BLaER1 treated with 17β-estradiol and CSF1 and Interleukin-3, amounts not matched to agents 10 nM and 100 nM (cell line): ENCODE results near the gene CMSS1.
"Not testable (repeated sequence)": the region's sequence is repeated elsewhere in the genome, so short reads cannot be mapped to it uniquely, and the experiment has no call there.

Experiments used
- H3K27ac ChIP-seq, 11 experiments: shearing (Covaris generic); formaldehyde crosslinking; 2 replicates each; pipeline ENCODE4 v1.8.1; 2022
- H3K27me3 ChIP-seq, 11 experiments: shearing (Covaris generic); formaldehyde crosslinking; 2 replicates each; pipeline ENCODE4 v1.8.1; 2022
- H3K36me3 ChIP-seq, 11 experiments: shearing (Covaris generic); formaldehyde crosslinking; 2 replicates each; pipeline ENCODE4 v1.8.1; 2022
- H3K4me1 ChIP-seq, 10 experiments: shearing (Covaris generic); formaldehyde crosslinking; 2 replicates each; pipeline ENCODE4 v1.8.1; 2022
- H3K4me2 ChIP-seq, 11 experiments: shearing (Covaris generic); formaldehyde crosslinking; 2 replicates each; pipeline ENCODE4 v1.8.1; 2022
- H3K4me3 ChIP-seq, 10 experiments: shearing (Covaris generic); formaldehyde crosslinking; 2 replicates each; pipeline ENCODE4 v1.8.1; 2022
- H3K9ac ChIP-seq, 11 experiments: shearing (Covaris generic); formaldehyde crosslinking; 2 replicates each; pipeline ENCODE4 v1.8.1; 2022
- H3K9me3 ChIP-seq, 11 experiments: shearing (Covaris generic); formaldehyde crosslinking; replicated peaks in 1 of 11; 2 replicates each; pipeline ENCODE4 v1.8.1; 2022
- H4K20me1 ChIP-seq, 11 experiments: shearing (Covaris generic); formaldehyde crosslinking; 2 replicates each; pipeline ENCODE4 v1.8.1; 2022
- Cebpa-rat ChIP-seq, 11 experiments: shearing (Covaris generic); IDR thresholded peaks; 2 replicates each; pipeline ENCODE4 v1.8.1; 2022

The CMSS1 gene

DNA sequence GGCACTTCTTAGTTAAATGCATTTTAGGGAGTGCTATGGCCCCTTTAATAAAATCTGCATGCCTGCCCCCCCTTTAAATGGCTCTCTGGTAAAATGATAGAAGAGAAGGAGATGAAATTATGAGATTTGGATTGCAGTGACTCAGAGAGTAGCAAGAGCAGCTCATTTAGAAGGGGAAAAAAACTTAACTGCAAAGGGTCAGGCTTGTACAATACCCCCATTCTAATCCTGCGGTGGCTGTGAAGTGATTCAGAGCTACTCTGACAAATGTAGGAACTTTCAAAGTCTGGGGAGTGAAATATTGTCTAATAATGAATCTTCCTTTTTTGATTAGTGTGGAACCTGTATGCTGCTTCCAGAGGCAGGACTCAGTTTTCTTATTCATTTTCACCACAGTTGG, 399.1 kb downstream of the CMSS1 start:
- Histone ChIP-seq H3K4me1 (peaks cover 0 to 7% (median under 1%) of the 10 kb centered on the region in 10 experiments; a peak in 6 of 20 replicates), H3K36me3 (no peaks in the 10 kb centered on the region), H4K20me1 (no peaks in the 10 kb centered on the region), H3K4me3 (no peak overlapping the region), H3K27ac (no peak overlapping the region), H3K27me3 (no peaks in the 10 kb centered on the region), H3K9me3 (peaks cover 17 to 26% (median 23%) of the 10 kb centered on the region in 11 experiments; a peak in 20 of 22 replicates), H3K4me2 (no peak overlapping the region), H3K9ac (no peak overlapping the region)
- TF ChIP-seq Cebpa-rat (IDR thresholded peaks at IDR 0.05) = no peak

DNA sequence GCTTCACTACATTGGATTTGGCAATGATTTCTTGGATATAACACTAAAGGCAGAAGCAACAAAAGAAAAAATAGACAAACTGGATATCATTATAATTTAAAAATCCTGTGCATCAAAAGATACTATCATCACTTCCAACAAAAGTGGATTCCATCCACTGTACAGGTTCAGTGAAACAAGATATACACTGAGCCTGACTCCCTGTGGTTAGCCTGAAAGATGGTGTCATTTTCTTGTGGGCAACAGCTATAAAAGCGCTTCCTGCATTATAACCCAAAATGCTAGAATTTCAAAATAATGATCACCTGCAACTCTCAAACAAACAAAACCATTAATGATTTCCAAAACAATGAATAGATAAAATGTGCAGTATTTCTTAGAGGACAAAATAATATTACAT, 403.5 kb downstream of the CMSS1 start:
- TF ChIP-seq Cebpa-rat (IDR thresholded peaks at IDR 0.05) = no peak
- Histone ChIP-seq H3K9me3 (peaks cover 22 to 40% (median 28%) of the 10 kb centered on the region in 11 experiments), H3K36me3 (no peaks in the 10 kb centered on the region), H4K20me1 (no peaks in the 10 kb centered on the region), H3K27ac (no peak overlapping the region), H3K27me3 (no peaks in the 10 kb centered on the region), H3K4me3 (no peak overlapping the region), H3K4me1 (no peaks in the 10 kb centered on the region), H3K9ac (no peak overlapping the region), H3K4me2 (no peak overlapping the region)

DNA sequence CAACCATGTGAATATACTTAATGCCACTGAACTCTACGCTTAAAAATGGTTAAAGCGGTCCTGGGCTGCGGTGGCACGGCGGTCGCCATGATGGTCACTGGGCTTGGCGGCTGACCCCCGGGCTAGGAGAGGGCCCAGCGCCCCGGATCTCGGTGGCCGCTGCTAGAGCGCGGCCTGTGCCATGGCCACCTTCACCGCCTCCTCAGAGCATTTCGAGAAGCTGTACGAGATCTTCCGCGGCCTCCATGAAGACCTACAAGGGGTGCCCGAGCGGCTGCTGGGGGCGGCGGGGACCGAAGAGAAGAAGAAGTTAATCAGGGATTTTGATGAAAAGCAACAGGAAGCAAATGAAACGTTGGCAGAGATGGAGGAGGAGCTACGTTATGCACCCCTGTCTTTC, 407.5 kb downstream of the CMSS1 start:
- peaks cover 11 to 36% (median 25%) of the 10 kb centered on the region in 11 experiments for H3K9me3 ChIP-seq
- no peaks in the 10 kb centered on the region for H3K4me1 ChIP-seq
- no peak for TF ChIP-seq Cebpa-rat (IDR thresholded peaks at IDR 0.05)
- no peaks in the 10 kb centered on the region for H3K27me3 ChIP-seq
- H3K36me3 ChIP-seq = no peaks in the 10 kb centered on the region
- no peak overlapping the region for H3K9ac ChIP-seq
- H3K4me3 ChIP-seq = no peak overlapping the region
- H3K4me2 ChIP-seq = no peak overlapping the region
- no peak overlapping the region for H3K27ac ChIP-seq
- H4K20me1 ChIP-seq = no peaks in the 10 kb centered on the region

DNA sequence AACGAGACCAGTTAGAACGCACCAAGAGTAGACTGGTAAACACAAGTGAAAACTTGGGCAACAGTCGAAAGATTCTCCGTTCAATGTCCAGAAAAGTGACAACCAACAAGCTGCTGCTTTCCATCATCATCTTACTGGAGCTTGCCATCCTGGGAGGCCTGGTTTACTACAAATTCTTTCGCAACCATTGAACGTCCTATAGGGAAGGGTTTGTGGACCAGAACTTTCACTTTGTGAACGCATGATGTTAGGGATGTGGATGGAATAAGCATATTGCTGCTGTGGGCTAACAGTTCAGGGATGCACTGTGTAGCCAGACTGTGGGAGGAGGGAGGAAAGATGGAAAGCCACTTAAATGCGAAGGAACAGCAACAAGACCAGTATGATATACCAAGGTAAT, 408.2 kb downstream of the CMSS1 start:
- Histone ChIP-seq H4K20me1 (no peaks in the 10 kb centered on the region), H3K27me3 (no peaks in the 10 kb centered on the region), H3K4me2 (no peak overlapping the region)

DNA sequence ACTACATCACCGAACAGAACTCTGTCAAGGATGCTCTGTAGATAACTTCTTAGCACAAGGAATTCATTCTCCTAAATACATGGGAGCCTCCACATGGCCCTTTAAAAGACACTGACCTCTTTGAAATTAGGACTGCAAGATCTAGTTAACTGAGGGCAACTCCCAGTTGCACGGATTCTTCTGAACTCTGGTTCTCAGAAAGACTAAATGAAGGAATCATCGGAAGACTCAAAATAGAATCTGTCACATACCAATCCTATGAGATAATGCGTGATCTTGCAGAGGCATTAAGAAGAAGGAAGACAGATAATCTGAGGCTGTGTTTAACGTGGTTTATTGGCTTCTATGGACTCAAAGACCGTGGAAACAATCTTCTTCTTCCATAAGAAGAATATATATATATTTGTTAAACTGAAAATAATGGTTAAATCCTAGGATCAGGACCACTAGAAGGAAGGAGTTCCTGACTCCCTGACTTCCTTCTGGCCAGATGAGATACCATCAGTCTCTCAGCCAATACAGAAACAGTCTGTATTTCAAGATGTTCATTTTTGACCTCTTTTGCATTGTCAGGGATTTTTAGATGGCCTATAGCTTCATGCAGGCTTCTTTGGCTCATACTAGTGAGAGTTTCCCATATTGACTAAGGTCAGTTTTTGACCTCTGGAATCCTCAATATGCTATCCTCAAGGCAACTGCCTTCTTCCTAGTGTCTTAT, 409.2 kb downstream of the CMSS1 start:
- no peak overlapping the region for H3K9ac ChIP-seq

More for the DNA sequence above, 408.2 kb downstream of the CMSS1 start:
- Histone ChIP-seq H3K9me3 (peaks cover 5 to 33% (median 22%) of the 10 kb centered on the region in 11 experiments; a peak in 21 of 22 replicates), H3K36me3 (no peaks in the 10 kb centered on the region), H3K4me1 (no peaks in the 10 kb centered on the region), H3K27ac (no peak overlapping the region), H3K9ac (no peak overlapping the region), H3K4me3 (no peak overlapping the region)
- no peak for TF ChIP-seq Cebpa-rat (IDR thresholded peaks at IDR 0.05)

DNA sequence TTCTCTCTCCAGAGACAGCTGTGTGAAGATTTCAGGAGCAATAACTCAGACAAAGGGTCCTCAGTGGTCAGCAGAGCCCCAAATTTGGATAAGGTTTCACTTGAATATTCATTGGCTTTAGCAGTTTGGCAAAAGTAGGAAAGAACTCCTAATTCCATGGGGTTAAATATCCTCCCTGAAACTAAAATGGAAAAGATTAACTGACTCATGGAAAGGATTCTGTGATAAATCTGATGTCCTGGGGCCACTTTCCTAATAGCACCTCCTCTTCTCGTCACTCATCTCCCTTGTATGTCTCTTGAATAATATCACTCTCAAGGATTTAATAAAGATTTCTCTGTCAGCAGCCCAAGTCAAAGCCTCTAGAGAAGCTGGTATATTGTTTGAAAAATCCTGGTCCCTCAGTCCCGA, 409.9 kb downstream of the CMSS1 start:
- Histone ChIP-seq H4K20me1 (no peaks in the 10 kb centered on the region), H3K9me3 (peaks cover 0 to 29% (median 19%) of the 10 kb centered on the region in 11 experiments; a peak in 17 of 22 replicates), H3K9ac (no peak overlapping the region), H3K27me3 (no peaks in the 10 kb centered on the region), H3K27ac (no peak overlapping the region), H3K4me3 (no peak overlapping the region), H3K36me3 (no peaks in the 10 kb centered on the region), H3K4me1 (no peaks in the 10 kb centered on the region), H3K4me2 (no peak overlapping the region)
- TF ChIP-seq Cebpa-rat (IDR thresholded peaks at IDR 0.05) = no peak

More for the DNA sequence above, 409.2 kb downstream of the CMSS1 start:
- peaks cover 0 to 29% (median 19%) of the 10 kb centered on the region in 11 experiments; a peak in 17 of 22 replicates for H3K9me3 ChIP-seq
- no peak overlapping the region for H3K4me2 ChIP-seq
- no peaks in the 10 kb centered on the region for H3K36me3 ChIP-seq
- no peaks in the 10 kb centered on the region for H4K20me1 ChIP-seq
- no peaks in the 10 kb centered on the region for H3K27me3 ChIP-seq
- TF ChIP-seq Cebpa-rat (IDR thresholded peaks at IDR 0.05) = no peak
- H3K27ac ChIP-seq = no peak overlapping the region
- no peaks in the 10 kb centered on the region for H3K4me1 ChIP-seq
- H3K4me3 ChIP-seq = no peak overlapping the region

DNA sequence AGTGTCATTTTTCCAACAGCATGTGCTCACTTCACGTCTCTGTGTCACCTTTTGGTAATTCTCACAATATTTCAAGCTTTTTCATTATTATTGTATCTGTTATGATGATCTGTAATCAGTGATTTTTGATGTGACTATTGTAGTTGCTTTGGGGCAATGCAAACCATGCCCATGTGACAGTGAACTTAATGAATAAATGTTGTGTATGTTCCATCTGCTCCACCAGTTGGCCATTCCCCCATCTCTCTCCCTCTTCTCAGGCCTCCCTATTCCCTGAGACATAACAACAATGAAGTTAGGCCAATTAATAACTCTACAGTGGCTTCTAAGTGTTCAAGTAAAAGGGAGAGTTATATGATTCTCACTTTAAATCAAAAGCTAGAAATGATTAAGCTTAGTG, 410.6 kb downstream of the CMSS1 start:
- Histone ChIP-seq H3K9me3 (peaks cover 0 to 29% (median 19%) of the 10 kb centered on the region in 11 experiments; a peak in 17 of 22 replicates), H4K20me1 (no peaks in the 10 kb centered on the region), H3K4me2 (no peak overlapping the region), H3K4me1 (no peaks in the 10 kb centered on the region), H3K36me3 (no peaks in the 10 kb centered on the region), H3K27ac (no peak overlapping the region), H3K9ac (no peak overlapping the region), H3K4me3 (no peak overlapping the region), H3K27me3 (no peaks in the 10 kb centered on the region)
- no peak for TF ChIP-seq Cebpa-rat (IDR thresholded peaks at IDR 0.05)

DNA sequence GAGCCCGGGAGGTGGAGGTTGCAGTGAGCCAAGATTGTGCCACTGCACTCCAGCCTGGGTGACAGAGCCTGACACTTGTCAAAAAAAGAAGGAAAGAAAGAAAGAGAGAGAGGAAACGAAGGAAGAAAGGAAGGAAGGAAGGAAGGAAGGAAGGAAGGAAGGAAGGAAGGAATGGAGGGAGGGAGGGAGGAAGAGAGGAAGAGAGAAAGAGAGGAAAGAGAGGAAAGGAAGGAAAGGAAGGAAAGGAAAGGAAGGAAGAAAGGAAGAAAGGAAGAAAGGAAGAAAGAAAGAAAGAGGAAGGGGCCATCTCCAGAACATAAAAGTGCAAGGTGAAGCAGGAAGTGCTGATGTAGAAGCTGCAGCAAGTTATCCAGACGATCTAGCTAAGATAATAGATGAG, 411.5 kb downstream of the CMSS1 start:
- H3K36me3 ChIP-seq, H3K4me3 ChIP-seq, H4K20me1 ChIP-seq, H3K27ac ChIP-seq, H3K4me1 ChIP-seq, H3K27me3 ChIP-seq, H3K4me2 ChIP-seq, H3K9ac ChIP-seq: not testable (repeated sequence)
- peaks cover 0 to 28% (median 19%) of the 10 kb centered on the region in 11 experiments; a peak in 17 of 22 replicates for H3K9me3 ChIP-seq

DNA sequence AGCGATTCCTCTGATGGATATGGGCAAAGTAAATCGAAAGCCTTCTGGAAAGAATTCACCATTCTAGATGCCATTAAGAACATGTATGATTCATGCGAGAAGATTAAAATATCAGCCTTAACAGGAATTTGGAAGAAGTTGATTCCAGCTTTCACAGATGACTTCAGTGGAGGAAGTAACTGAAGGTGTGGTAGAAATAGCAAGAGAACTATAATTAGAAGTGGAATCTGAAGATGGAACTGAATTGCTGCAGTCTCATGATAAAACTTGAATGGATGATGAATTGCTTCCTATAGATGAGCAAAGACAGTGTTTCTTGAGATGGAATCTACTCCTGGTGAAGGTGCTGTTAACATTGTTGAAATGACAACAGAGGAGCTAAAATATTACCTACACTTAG, 413.0 kb downstream of the CMSS1 start:
- H3K27ac ChIP-seq = no peak overlapping the region
- no peaks in the 10 kb centered on the region for H3K36me3 ChIP-seq
- no peak overlapping the region for H3K9ac ChIP-seq
- no peaks in the 10 kb centered on the region for H4K20me1 ChIP-seq
- H3K4me1 ChIP-seq = no peaks in the 10 kb centered on the region
- H3K4me2 ChIP-seq = no peak overlapping the region
- TF ChIP-seq Cebpa-rat (IDR thresholded peaks at IDR 0.05) = no peak
- H3K9me3 ChIP-seq = peaks cover 0 to 15% (median 13%) of the 10 kb centered on the region in 11 experiments; a peak in 15 of 22 replicates
- no peak overlapping the region for H3K4me3 ChIP-seq
- H3K27me3 ChIP-seq = no peaks in the 10 kb centered on the region
